Astrocyte (in vitro differentiated cells and primary cell): ENCODE data around the gene LRRC61.

ENCODE experiments used
- CTCF ChIP-seq: IDR thresholded peaks from 2 replicates; pipeline ENCODE4 v1.5.1; 2011; ENCODE audit warnings: low read depth, mild to moderate bottlenecking, inconsistent platforms, low read length, moderate library complexity; ENCODE audit not compliant: insufficient read depth
- EZH2 ChIP-seq: IDR thresholded peaks from 2 replicates; pipeline ENCODE4 v1.6.1; 2012; ENCODE audit warnings: mild to moderate bottlenecking, low read length, inconsistent platforms; ENCODE audit not compliant: insufficient read depth

DNA sequence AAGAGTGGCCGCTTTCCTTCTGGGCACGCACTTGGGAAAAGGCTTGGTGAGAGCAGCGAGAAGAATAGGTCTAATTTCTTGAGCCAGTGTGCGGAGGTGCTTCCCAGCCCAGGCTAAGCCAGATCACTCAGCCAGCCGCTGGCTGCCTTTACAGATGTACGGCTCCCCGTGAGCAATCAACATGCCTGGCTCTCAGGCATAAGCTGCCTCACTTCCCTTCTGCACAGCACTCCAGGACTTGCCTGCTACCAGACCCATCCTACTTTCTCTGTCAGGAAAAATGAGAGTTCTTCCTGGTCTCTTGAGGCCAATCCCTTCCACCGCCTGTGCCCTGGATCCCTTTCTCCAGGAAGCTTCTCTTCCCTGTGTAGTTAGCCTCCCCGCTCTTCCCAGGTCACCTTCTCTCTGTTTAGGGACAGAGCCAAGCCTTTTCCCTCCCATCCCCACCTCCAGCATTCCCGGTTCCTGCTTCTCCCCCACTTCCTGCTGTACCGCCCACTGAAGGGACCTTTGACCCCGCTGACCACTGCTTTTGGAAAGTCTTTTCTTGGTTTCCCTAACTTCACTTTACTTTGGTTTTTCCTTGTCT lies 1.3 kb downstream of the LRRC61 start:
- TF ChIP-seq CTCF (no peak), EZH2 (no peak)
